GM19455 (cell line): ENCODE measurements around the gene AJUBA.
"Not testable (repeated sequence)": the region's sequence is repeated elsewhere in the genome, so short reads cannot be mapped to it uniquely, and the experiment has no call there.

Experiments
- ATAC-seq: cut with Tn5 transposase; IDR thresholded peaks from one replicate; pipeline ENCODE4 v1.9.1; 2021; ENCODE audit not compliant: unreplicated experiment

Gene AJUBA

GRCh38 chr14:22981090-22981875 lies 1.1 kb downstream of the AJUBA start:
- ATAC-seq, result no peak

GRCh38 chr14:22980672-22981089 lies 1.7 kb downstream of the AJUBA start:
- ATAC-seq, result no peak

DNA sequence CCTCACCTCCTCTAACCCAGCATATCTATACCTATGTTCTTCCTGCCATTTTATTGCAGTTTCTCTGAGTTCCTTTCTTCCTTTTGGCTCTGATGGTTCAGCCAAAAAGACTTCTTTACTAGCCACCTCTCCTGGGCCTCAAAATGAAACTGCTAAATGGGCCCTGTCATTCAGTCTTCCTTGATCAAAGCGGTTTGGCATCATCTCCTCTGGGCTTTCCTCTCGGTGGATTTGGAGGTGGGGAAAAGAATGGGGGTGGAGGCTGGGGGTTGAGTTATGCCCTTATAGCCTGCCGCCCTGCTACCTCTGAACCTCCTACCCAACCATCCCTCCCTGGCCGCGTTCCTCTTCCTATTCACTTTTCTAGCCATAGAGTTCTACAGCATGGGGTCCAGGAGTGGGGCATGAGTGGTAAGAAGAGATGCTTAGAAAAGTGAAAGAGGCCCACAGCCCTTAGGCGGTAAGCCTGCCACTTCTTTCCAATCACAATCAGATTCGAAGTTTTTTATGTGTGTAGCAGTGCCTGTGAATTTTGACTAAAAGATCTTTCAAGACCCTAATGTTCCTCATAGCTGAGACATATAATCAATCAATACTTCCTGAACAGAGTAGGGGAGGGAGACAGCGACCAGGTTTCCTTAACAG lies 2.5 kb downstream of the AJUBA start:
- ATAC-seq, result no peak

DNA sequence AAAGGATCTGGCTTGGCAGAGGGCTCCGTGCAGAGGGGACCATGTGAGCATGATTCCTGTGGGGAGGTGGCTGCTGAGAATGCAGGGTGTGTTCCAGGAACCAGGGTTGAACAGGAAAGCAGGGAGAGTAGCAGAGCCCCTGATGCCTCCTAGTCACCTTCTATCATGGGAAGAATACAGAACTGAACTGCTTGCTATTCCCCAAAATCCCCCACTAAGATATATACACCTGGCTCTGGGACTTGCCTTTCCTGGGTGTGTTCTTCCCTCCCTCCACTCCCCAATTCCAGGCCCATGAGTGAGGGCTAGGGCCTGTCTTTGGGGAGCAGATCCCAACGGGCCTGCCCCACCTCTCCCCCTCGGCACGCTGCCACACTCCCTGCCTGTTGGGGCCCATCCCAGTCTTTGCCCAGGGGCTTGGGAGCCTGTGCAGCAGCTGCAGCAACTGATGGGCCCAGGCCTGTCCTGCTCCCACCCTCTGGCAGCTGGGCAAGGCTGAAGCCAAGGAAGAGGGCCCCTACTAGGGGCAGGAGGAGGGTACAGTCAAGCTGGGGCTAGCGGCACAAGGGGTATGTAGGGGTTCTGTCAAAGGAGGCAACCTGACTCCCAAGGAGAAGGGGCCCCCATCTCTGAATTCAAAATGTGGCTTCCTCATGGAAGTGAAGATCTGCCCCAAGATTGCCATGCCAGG lies 3.2 kb downstream of the AJUBA start:
- ATAC-seq, result no peak

GRCh38 chr14:22978487-22978837 lies 3.9 kb downstream of the AJUBA start:
- ATAC-seq, result no peak

GRCh38 chr14:22977684-22978486 lies 4.5 kb downstream of the AJUBA start:
- ATAC-seq, result no peak

GRCh38 chr14:22977434-22977683 lies 5.0 kb downstream of the AJUBA start:
- no peak for ATAC-seq

GRCh38 chr14:22976620-22977433 lies 5.5 kb downstream of the AJUBA start:
- no peak for ATAC-seq

GRCh38 chr14:22974530-22975313 lies 7.6 kb downstream of the AJUBA start:
- ATAC-seq, result no peak

DNA sequence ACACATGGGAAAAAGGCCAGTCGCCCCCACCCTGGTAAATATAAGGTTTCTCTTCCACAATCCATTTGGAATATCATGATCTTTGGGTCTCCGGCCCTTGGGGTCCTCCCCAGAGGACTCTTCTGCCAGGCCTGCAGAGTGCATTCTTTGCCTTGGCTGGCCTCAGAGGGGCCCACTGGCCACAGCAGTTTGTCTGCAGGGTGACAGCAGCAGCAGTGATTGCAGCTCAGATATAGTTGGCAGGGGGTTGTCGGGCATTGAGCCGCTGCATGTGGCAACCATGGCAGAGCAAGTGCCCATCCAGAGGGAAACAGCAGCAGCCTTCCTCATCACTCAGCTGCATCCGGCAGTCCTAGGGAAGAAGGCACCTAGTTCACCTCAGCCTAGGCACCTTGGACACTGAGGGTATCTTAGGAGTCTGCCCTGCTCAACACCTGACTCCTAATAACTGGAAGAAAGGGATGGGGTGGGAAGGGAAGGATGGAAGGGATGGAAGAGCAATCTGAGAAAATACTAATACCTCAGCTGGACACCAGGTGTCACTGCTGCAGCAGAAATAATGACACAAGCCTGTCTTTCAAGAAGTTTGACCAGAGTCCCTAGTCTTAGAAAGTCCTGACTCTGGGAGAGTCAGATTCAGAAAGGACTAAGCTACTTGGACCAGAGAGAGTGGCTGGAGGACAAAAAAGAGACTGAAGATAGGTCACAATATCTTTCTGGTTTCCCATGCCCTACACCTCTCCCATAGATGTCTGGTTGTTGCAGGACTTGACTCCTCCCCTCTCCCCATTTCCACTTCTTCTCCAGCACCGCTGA lies 8.9 kb downstream of the AJUBA start:
- no peak for ATAC-seq

GRCh38 chr14:22972313-22972930 lies 9.9 kb downstream of the AJUBA start:
- no peak for ATAC-seq

- no peak for ATAC-seq
Observed at GRCh38 chr14:22971152-22971551, 11.2 kb downstream of the AJUBA start.

GRCh38 chr14:22966783-22967269 lies 15.5 kb downstream of the AJUBA start:
- ATAC-seq, result no peak

DNA sequence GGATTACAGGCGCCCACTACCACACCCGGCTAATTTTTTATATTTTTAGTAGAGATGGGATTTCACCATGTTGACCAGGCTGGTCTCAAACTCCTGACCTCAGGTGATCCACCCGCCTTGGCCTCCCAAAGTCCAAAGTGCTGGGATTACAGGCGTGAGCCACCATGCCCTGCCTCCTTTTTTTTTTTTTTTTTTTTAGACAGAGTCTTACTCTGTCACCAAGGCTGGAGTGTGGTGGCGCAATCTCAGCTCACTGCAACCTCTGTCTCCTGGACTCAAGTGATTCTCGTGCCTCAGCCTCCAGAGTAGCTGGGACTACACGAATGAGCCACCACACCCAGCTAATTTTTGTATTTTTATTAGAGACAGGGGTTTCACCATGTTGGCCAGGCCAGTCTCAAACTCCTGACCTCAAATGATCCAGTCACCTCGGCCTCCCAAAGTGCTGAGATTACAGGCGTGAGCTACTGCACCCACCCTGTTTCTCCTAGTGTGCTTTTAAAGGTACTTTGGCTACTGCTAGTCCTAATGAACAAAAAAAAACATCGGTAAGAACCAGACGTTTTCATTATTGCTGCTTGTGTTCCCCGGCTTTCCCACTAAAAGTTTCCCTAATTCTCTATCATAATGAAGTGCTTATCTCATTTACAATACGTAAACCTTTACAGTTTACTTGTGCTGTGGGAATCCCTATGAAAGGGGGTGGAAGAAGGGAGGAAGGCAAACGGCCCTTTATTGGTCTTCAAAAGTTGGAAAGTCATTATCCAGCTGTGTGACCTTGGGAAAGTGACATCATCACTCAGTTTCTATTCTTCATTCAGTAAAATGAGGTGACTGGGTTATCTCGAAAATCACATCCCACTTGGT lies 16.2 kb downstream of the AJUBA start:
- not testable (repeated sequence) for ATAC-seq

DNA sequence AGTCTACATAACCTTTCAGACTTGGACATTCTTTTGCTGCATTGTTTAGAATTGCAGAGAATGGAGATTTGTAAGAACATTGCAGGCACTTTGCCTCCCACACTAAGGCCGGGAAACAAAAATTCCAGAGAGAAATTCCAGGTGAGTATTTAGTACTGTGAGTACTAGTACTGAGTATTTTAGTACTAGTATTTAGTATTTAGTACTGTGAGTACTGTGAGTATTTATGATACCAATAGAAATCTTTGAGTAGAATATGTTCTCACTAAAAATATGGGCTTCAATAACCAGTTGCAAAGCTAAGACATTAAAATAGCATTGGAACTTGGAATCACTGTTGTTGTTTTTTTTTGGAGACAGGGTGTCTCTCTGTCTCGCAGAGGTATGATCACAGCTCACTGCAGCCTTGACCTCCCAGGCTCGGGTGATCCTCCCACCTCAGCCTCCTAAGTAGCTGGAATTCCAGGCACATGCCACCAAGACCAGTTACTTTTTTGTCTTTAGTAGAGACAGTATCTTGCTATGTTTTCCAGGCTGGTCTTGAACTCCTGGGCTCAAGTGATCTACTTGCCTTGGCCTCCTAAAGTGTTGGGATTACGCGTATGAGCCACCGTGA lies 20.2 kb downstream of the AJUBA start:
- ATAC-seq, result no peak

DNA sequence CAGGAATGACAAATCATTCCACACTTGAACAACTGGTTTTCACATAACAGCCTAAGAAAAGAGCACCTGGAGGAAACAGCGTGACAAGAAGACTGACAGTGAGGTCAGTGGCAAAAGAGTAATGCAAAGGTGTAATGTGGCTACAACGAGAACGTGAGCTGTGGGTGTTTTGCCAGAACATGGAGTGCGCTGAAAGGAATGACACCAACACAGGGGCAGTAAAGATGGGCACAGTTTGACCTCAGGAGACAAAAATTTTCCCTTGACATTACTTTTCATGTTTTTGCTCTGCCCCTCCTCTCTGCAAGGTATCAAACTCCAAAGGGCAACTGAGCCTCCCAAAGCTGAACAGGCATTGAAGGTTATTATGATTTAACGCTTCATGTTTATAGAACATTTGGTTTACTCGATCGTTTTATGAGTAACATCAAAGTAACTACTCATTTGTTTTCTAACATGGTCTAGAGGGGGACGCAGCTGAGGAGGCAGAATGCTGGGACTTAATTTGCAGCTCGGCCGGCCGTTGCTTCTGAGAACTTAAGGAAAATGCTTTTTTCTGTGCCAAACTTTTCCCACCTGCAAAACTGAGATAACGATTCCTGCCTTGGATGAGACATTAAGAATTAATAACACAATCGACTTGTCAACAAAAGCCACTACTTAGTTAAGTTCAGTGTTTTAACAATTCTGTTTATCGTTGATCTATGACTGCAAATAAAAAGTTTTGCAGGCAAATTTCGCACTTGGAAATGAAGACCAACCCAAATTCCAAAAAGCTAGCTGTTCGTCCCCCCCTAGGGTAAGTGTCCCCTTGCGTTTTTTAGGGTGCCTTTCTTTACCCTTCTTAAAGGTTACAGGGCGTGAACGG lies 26.4 kb downstream of the AJUBA start:
- no peak for ATAC-seq
